WERI-Rb-1 (cell line): ENCODE results near the gene ST7L.

Source experiments
- DNase-seq: peaks from one replicate; pipeline ENCODE4 v3.0.0-alpha.2; 2020
- H3K27ac ChIP-seq: fragments of 250-450 bp; sonication (Bioruptor Pico); 2 replicates; pipeline ENCODE4 v1.5.1; 2020; ENCODE audit warnings: mild to moderate bottlenecking, moderate library complexity
- H3K27me3 ChIP-seq: fragments of 250-450 bp; sonication (Bioruptor Pico); 2 replicates; pipeline ENCODE4 v1.5.1; 2021; ENCODE audit warnings: mild to moderate bottlenecking, low read depth, moderate library complexity; ENCODE audit not compliant: insufficient read depth, severe bottlenecking
- H3K36me3 ChIP-seq: fragments of 250-450 bp; sonication (Bioruptor Pico); 2 replicates; pipeline ENCODE4 v1.5.1; 2020; ENCODE audit warnings: mild to moderate bottlenecking, moderate library complexity
- H3K4me3 ChIP-seq: 2 replicates; pipeline ENCODE4 v1.5.1; 2011; ENCODE audit warnings: low read depth, mild to moderate bottlenecking, control low read depth, low read length
- H3K9me3 ChIP-seq: fragments of 250-450 bp; sonication (Bioruptor Pico); 2 replicates; pipeline ENCODE4 v1.5.1; 2021; ENCODE audit warnings: mild to moderate bottlenecking, moderate library complexity; ENCODE audit not compliant: severe bottlenecking
- CTCF ChIP-seq: IDR thresholded peaks from 2 replicates; pipeline ENCODE4 v1.5.1; 2011; ENCODE audit warnings: low read depth, mild to moderate bottlenecking, control low read depth, inconsistent platforms, low read length

Gene ST7L

GRCh38 chr1:112541299-112541698 is 77.6 kb downstream of the ST7L start:
- no peak for TF ChIP-seq CTCF
- Histone ChIP-seq H3K27ac (no peak overlapping the region), H3K27me3 (no peaks in the 10 kb centered on the region), H3K4me3 (no peak overlapping the region), H3K36me3 (peaks cover 24% of the 10 kb centered on the region), H3K9me3 (no peaks in the 10 kb centered on the region)
- DNase-seq, result no peak

GRCh38 chr1:112540226-112540794 is 78.6 kb downstream of the ST7L start:
- TF ChIP-seq CTCF, result no peak
- H3K27me3 ChIP-seq, result no peaks in the 10 kb centered on the region
- no peaks in the 10 kb centered on the region for H3K9me3 ChIP-seq
- H3K27ac ChIP-seq, result no peak overlapping the region
- H3K36me3 ChIP-seq, result peaks cover 24% of the 10 kb centered on the region
- no peak overlapping the region for H3K4me3 ChIP-seq
- no peak for DNase-seq

DNA sequence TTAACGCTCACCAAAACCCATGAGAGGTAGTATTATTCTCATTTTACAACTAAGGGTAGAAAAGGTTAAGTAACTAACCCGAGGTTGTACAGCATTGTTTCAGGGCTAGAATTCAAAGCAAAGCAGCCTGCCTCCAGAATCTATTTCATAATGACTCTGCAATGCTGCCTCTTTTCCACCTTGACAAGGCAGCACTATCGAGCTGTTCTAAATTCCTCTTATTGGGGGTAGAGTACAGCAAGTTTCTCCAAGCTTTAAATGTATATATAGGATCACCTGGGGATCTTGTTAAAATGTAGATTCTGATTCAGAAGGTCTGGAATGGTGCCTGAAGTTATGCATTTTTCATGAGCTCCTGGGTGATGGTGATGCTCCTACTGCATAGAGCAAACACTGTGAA is 80.1 kb downstream of the ST7L start:
- H3K27ac ChIP-seq, result no peak overlapping the region
- H3K4me3 ChIP-seq, result no peak overlapping the region
- TF ChIP-seq CTCF, result no peak
- peaks cover 26% of the 10 kb centered on the region for H3K36me3 ChIP-seq
- H3K9me3 ChIP-seq, result no peaks in the 10 kb centered on the region
- no peak for DNase-seq
- no peaks in the 10 kb centered on the region for H3K27me3 ChIP-seq

DNA sequence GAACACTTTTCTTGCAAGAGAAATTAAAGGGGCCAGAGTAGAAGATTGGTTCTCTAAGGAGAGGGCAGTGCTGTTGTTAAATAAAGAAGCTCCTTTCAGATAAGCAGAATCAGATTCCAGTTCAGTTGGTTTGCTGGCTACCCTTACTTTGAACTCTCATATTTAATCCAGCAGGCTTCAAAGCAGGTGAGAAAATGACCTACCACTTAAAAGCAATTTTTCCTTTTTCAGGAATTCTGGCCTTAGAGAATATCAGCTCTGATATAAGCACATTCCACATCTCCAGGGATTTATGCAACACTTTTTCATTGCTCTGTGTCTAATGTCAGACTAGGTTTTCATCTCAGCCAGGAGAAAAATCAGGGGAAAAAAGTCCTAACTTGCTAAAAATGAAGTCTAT is 81.5 kb downstream of the ST7L start:
- Histone ChIP-seq H3K36me3 (peaks cover 26% of the 10 kb centered on the region), H3K27ac (no peak overlapping the region), H3K9me3 (no peaks in the 10 kb centered on the region), H3K27me3 (no peaks in the 10 kb centered on the region), H3K4me3 (no peak overlapping the region)
- TF ChIP-seq CTCF, result no peak
- DNase-seq, result no peak

DNA sequence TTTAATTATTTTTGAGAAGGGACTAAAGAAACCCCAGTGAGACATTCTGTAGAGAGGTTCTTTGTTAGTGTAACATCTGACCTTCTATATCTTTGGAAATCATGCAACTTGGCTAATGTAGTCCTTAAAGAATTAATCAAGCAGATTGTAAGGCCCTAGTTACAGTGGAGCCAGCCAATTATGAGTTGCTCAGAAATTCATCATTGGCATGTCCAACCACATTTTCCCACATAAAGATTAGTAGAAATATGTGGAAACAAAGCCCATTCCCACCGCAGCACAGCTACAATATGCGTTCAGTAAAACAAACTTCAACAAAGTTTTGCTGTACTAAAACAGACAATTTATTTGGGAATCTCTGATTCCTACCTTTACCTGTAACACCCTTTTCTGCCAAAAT is 82.4 kb downstream of the ST7L start:
- DNase-seq, result no peak
- H3K9me3 ChIP-seq, result no peaks in the 10 kb centered on the region
- H3K36me3 ChIP-seq, result peaks cover 22% of the 10 kb centered on the region
- H3K27ac ChIP-seq, result no peak overlapping the region
- no peak overlapping the region for H3K4me3 ChIP-seq
- no peak for TF ChIP-seq CTCF
- no peaks in the 10 kb centered on the region for H3K27me3 ChIP-seq

GRCh38 chr1:112533029-112533428 is 85.9 kb downstream of the ST7L start:
- DNase-seq, result no peak
- H3K4me3 ChIP-seq, result no peak overlapping the region
- H3K27ac ChIP-seq, result no peak overlapping the region
- H3K9me3 ChIP-seq, result no peaks in the 10 kb centered on the region
- no peaks in the 10 kb centered on the region for H3K27me3 ChIP-seq
- no peak for TF ChIP-seq CTCF
- H3K36me3 ChIP-seq, result peaks cover 4% of the 10 kb centered on the region; the same call in 1 of the 2 replicates
